H1 (cell line): ENCODE measurements around the gene ZNF530. TPM values are rescaled to one million over a fixed set of nuclear protein-coding genes. Genes with fewer than 3 reads are reported as not detected.

Experiments
- CTCF ChIA-PET: fragments of 300-600 bp; sonication (Branson Sonifier 250); formaldehyde crosslinking; loops from one replicate; lab custom pipeline; 2021; ENCODE audit not compliant: partially characterized antibody; lab: Charles Lee
- POLR2A ChIA-PET: fragments of 300-600 bp; sonication (Branson Sonifier 250); formaldehyde crosslinking; loops from one replicate; lab custom pipeline; 2021; ENCODE audit warnings: inconsistent platforms; ENCODE audit not compliant: partially characterized antibody; lab: Charles Lee
- DNase-seq, 2 experiments: peaks; one replicate each; pipeline versions ENCODE4 v3.0.0 to v3.0.0-alpha.2; 2010 to 2022; ENCODE audit warnings: low spot score in 2 of 2, low read depth in 1 of 2, mixed read lengths in 1 of 2
- FAIRE-seq: peaks from 2 replicates; lab custom pipeline; 2011; peaks lifted over from hg19 to GRCh38; lab: Jason Lieb, UNC
- H2AFZ ChIP-seq: 2 replicates; pipeline ENCODE4 v1.8.1; 2012; ENCODE audit warnings: low read length, inconsistent platforms
- H2AK5ac ChIP-seq: 2 replicates; pipeline ENCODE4 v1.6.1; 2013; ENCODE audit warnings: low read depth, low read length
- H2BK120ac ChIP-seq: replicated peaks from 2 replicates; pipeline ENCODE3; 2013; ENCODE audit warnings: low read depth, low read length, inconsistent platforms
- H2BK12ac ChIP-seq: 2 replicates; pipeline ENCODE4 v1.6.1; 2013; ENCODE audit warnings: low read depth, low read length
- H2BK15ac ChIP-seq: 2 replicates; pipeline ENCODE4 v1.6.1; 2013; ENCODE audit warnings: low read length
- H2BK20ac ChIP-seq: 2 replicates; pipeline ENCODE4 v1.6.1; 2013; ENCODE audit warnings: low read length
- H2BK5ac ChIP-seq: 2 replicates; pipeline ENCODE4 v1.6.1; 2013; ENCODE audit warnings: low read depth, low read length
- H3K14ac ChIP-seq: 2 replicates; pipeline ENCODE4 v1.6.1; 2013; ENCODE audit warnings: inconsistent platforms; ENCODE audit not compliant: insufficient read length
- H3K18ac ChIP-seq: 2 replicates; pipeline ENCODE4 v1.6.1; 2013; ENCODE audit warnings: low read length; ENCODE audit errors: extremely low read depth
- H3K23ac ChIP-seq: 2 replicates; pipeline ENCODE4 v1.6.1; 2013; ENCODE audit warnings: inconsistent platforms; ENCODE audit not compliant: insufficient read length
- H3K23me2 ChIP-seq: 2 replicates; pipeline ENCODE4 v1.6.1; 2013; ENCODE audit warnings: low read depth, low read length
- H3K27ac ChIP-seq: 2 replicates; pipeline ENCODE4 v1.6.1; 2011; ENCODE audit warnings: low read depth, low read length, inconsistent platforms
- H3K27me3 ChIP-seq, 4 experiments: replicated peaks in 1 of 4; 1 replicate in 1 of 4; 2 replicates in 3 of 4; pipeline versions ENCODE4 v1.6.1 to v1.8.1; 2011 to 2013; ENCODE audit warnings: low read length in 3 of 4, mild to moderate bottlenecking in 3 of 4, inconsistent platforms in 2 of 4, mixed read lengths in 2 of 4, moderate library complexity in 1 of 4; ENCODE audit not compliant: control insufficient read depth in 3 of 4, insufficient read depth in 3 of 4; ENCODE audit errors: extremely low read depth in 1 of 4
- H3K36me3 ChIP-seq, 4 experiments: 2 replicates each; pipeline versions ENCODE4 v1.6.1 to v1.8.1; 2011 to 2013; ENCODE audit warnings: mild to moderate bottlenecking in 4 of 4, low read length in 3 of 4, moderate library complexity in 2 of 4, control low read depth in 1 of 4, inconsistent platforms in 1 of 4; ENCODE audit not compliant: insufficient read depth in 4 of 4, control insufficient read depth in 2 of 4
- H3K4ac ChIP-seq: replicated peaks from 2 replicates; pipeline ENCODE3; 2013; ENCODE audit warnings: low read length, low read depth, mixed read lengths, inconsistent platforms; ENCODE audit not compliant: insufficient read length
- H3K4me1 ChIP-seq, 4 experiments: replicated peaks in 1 of 4; 1 replicate in 1 of 4; 2 replicates in 3 of 4; pipeline versions ENCODE4 v1.6.1 to v1.8.1; 2011 to 2013; ENCODE audit warnings: low read length in 3 of 4, inconsistent platforms in 2 of 4, mixed read lengths in 1 of 4; ENCODE audit not compliant: insufficient read depth in 4 of 4, control insufficient read depth in 3 of 4
- H3K4me2 ChIP-seq, 2 experiments: 2 replicates each; pipeline versions ENCODE4 v1.6.1 to v1.8.1; 2011 to 2013; ENCODE audit warnings: low read depth in 2 of 2, low read length in 2 of 2, control low read depth in 1 of 2, inconsistent platforms in 1 of 2, mild to moderate bottlenecking in 1 of 2; ENCODE audit not compliant: insufficient read depth in 1 of 2
- H3K4me3 ChIP-seq, 4 experiments: fragments of 200-600, 300-600 bp in 1 of 4; sonication (generic), shearing (Covaris generic), sonication (Bioruptor Twin) in 1 of 4; 2 replicates each; pipeline versions ENCODE4 v1.5.1 to v1.8.1; 2011 to 2016; ENCODE audit warnings: low read length in 4 of 4, low read depth in 3 of 4, control low read depth in 2 of 4, inconsistent platforms in 2 of 4, mild to moderate bottlenecking in 2 of 4, mixed read lengths in 1 of 4, moderate library complexity in 1 of 4; ENCODE audit not compliant: insufficient read depth in 2 of 4; ENCODE audit errors: extremely low read depth in 1 of 4
- H3K56ac ChIP-seq: replicated peaks from 2 replicates; pipeline ENCODE3; 2013; ENCODE audit warnings: low read depth, mild to moderate bottlenecking, mixed read lengths, low read length, inconsistent platforms; ENCODE audit not compliant: insufficient read length
- H3K79me1 ChIP-seq: 2 replicates; pipeline ENCODE4 v1.6.1; 2013; ENCODE audit warnings: low read depth, low read length, control low read depth
- H3K79me2 ChIP-seq, 2 experiments: 2 replicates each; pipeline versions ENCODE4 v1.6.1 to v1.8.1; 2012 to 2013; ENCODE audit warnings: low read length in 2 of 2, mild to moderate bottlenecking in 2 of 2, inconsistent platforms in 1 of 2; ENCODE audit not compliant: insufficient read depth in 2 of 2, control insufficient read depth in 1 of 2
- H3K9ac ChIP-seq, 4 experiments: replicated peaks in 1 of 4; 1 replicate in 1 of 4; 2 replicates in 3 of 4; pipeline versions ENCODE4 v1.6.1 to v1.8.1; 2011 to 2013; ENCODE audit warnings: low read depth in 3 of 4, low read length in 3 of 4, control low read depth in 2 of 4, mild to moderate bottlenecking in 2 of 4, moderate library complexity in 2 of 4, inconsistent platforms in 1 of 4; ENCODE audit errors: extremely low read depth in 1 of 4
- H3K9me3 ChIP-seq, 2 experiments: 2 replicates each; pipeline versions ENCODE4 v1.6.1 to v1.8.1; 2012 to 2013; ENCODE audit warnings: mild to moderate bottlenecking in 2 of 2, moderate library complexity in 2 of 2, control low read depth in 1 of 2, inconsistent platforms in 1 of 2, low read depth in 1 of 2, low read length in 1 of 2, mixed read lengths in 1 of 2; ENCODE audit not compliant: insufficient read depth in 2 of 2
- H4K20me1 ChIP-seq, 2 experiments: replicated peaks in 1 of 2; 2 replicates each; pipeline versions ENCODE3 to v1.8.1; 2011 to 2013; ENCODE audit warnings: inconsistent platforms in 2 of 2, low read length in 2 of 2, mild to moderate bottlenecking in 1 of 2; ENCODE audit not compliant: insufficient read depth in 2 of 2, control insufficient read depth in 1 of 2
- H4K5ac ChIP-seq: 2 replicates; pipeline ENCODE4 v1.6.1; 2013; ENCODE audit warnings: low read length, low read depth, mixed read lengths, inconsistent platforms; ENCODE audit not compliant: insufficient read length
- H4K8ac ChIP-seq: 2 replicates; pipeline ENCODE4 v1.8.0; 2013; ENCODE audit warnings: mild to moderate bottlenecking, moderate library complexity, low read length, inconsistent platforms; ENCODE audit not compliant: insufficient read depth; ENCODE audit errors: extremely low read depth
- H4K91ac ChIP-seq: replicated peaks from 2 replicates; pipeline ENCODE3; 2013; ENCODE audit warnings: low read length, mixed read lengths, inconsistent platforms; ENCODE audit not compliant: insufficient read length
- CEBPB ChIP-seq: IDR thresholded peaks from 2 replicates; pipeline ENCODE4 v1.6.1; 2012; ENCODE audit warnings: low read depth, low read length
- GTF2F1 ChIP-seq: IDR thresholded peaks from 2 replicates; pipeline ENCODE4 v1.6.1; 2012; ENCODE audit warnings: low read depth, low read length, improper control_type of control experiment, borderline replicate concordance
- HDAC2 ChIP-seq, 2 experiments: fragments of 300-600 bp in 1 of 2; sonication (generic) in 1 of 2; IDR thresholded peaks; 2 replicates each; pipeline ENCODE4 v1.6.1; 2011 to 2012; ENCODE audit warnings: low read depth in 2 of 2, low read length in 2 of 2, mild to moderate bottlenecking in 2 of 2, moderate library complexity in 2 of 2, borderline replicate concordance in 1 of 2, inconsistent platforms in 1 of 2
- RNF2 ChIP-seq: fragments of 200-900, 300-1000 bp; sonication (generic); IDR thresholded peaks from 2 replicates; pipeline ENCODE4 v1.7.1; 2016; ENCODE audit warnings: borderline replicate concordance, low read depth, mild to moderate bottlenecking, antibody characterized with exemption, low read length; ENCODE audit not compliant: poor library complexity, severe bottlenecking; ENCODE audit errors: missing control alignments
- SIX5 ChIP-seq: IDR thresholded peaks from 2 replicates; pipeline ENCODE4 v1.6.1; 2011; ENCODE audit warnings: mild to moderate bottlenecking, low read depth, low read length
- TAF1 ChIP-seq: IDR thresholded peaks from 2 replicates; pipeline ENCODE4 v1.6.1; 2011; ENCODE audit warnings: mild to moderate bottlenecking, low read depth, low read length
- ZNF274 ChIP-seq: IDR thresholded peaks from 2 replicates; pipeline ENCODE4 v1.7.0; 2012; ENCODE audit warnings: low read length, borderline replicate concordance; ENCODE audit errors: extremely low read depth
- WGBS, 2 experiments: shearing (Covaris generic) in 1 of 2; methylation state at CpG; one replicate each; pipeline versions ENCODE4 v1.1.6 to v1.1.7; 2013 to 2015; ENCODE audit warnings: low lambda C conversion rate in 2 of 2, mixed read lengths in 2 of 2, inconsistent platforms in 1 of 2, low coverage in 1 of 2, missing lambda C conversion rate in 1 of 2; ENCODE audit not compliant: insufficient replicate concordance in 2 of 2, insufficient coverage in 1 of 2, insufficient read length in 1 of 2; ENCODE audit errors: extremely low coverage in 1 of 2, missing lambda C conversion rate in 1 of 2; 5-methylcytosine and 5-hydroxymethylcytosine counted together
- polyA plus RNA-seq, 7 experiments: library from polyadenylated mRNA; depleted of rRNA in 3 of 7; stranded (reverse) in 5 of 7; unstranded in 2 of 7; fragments of >200 nt in 5 of 7; fragments of 200-250 nt in 2 of 7; gene quantifications; 1 replicate in 5 of 7; 2 replicates in 1 of 7; 4 replicates in 1 of 7; pipeline versions ENCODE4 v1.2.1 to v1.2.3, GENCODE V29; 2011 to 2013; ENCODE audit warnings: missing spikeins in 2 of 7, mixed read lengths in 2 of 7
- total RNA-seq: library from RNA; stranded (reverse); fragmentation: NEBNext Ultra II Directional; extraction: Animal tissue kit (Norgen Biotek cat#: 25700); gene quantifications from 2 replicates; pipeline ENCODE4 v1.2.1, GENCODE V29; 2021
- TF ChIP-seq, protein P1 (sequence below), 3 experiments: IDR thresholded peaks; 1 replicate in 2 of 3; 2 replicates in 1 of 3; pipeline versions ENCODE4 v1.5.1 to v1.6.1; 2011; ENCODE audit warnings: low read length in 3 of 3, mild to moderate bottlenecking in 3 of 3, inconsistent platforms in 2 of 3, low read depth in 1 of 3, moderate library complexity in 1 of 3; ENCODE audit not compliant: insufficient read depth in 1 of 3; ENCODE audit errors: control extremely low read depth in 1 of 3

Gene ZNF530
- total and polyA plus RNA-seq, 2 of the 8 experiments (the other 6 are each of a cell fraction or from before 2014, with no cell fraction given), result 4.2 to 9.3 TPM

DNA sequence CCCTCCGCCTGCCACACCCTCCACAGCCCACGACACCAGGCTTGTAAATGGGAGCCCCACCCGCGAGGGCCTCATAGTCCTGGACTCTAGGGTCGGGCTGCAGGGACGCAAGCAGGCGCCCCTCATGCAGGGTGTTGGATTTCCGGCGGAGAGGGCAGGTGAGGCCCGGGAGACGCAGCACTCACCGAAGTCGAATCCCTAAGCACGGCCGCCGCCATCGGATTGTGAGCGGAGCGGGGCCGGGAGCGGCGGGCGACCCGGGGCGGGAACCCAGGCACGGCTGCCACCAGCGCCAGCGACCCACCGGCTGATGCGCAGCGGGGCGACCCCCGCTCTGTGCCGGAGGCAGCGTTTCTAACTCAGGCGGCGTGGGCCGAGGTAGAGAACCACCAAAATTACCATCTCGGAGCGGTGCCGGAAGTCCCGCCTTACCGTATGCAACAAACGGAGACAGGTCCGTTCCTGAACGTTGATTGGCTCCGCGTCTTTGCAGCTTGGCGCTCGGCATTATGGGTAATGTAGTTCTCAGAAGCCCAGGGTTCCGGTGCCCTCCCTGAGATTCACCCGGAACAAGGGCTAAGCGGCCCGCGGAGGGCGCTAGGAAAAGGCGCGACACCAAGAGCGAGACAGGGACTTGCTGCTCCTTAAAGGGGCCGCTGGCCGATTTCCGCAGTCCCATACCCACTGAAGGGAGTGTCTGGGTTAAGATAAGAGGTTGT lies 21.0 kb upstream of the ZNF530 start, which contains the start of gene ZNF416:
Gene ZNF416 (minus strand): TSS at position 425 of the 719 bp plus-strand sequence. CDS start 207 bp downstream, at position 218.
- peak within 1 kb of the TSS; percentile 51 to 71 (median 67) for H3K9ac ChIP-seq
- H3K79me2 ChIP-seq, result peaks cover 0 to 17% of the 10 kb centered on the region in 2 experiments; a peak in 3 of 4 replicates
- peaks cover 45 to 47% of the 10 kb centered on the region in 2 experiments for H3K9me3 ChIP-seq
- H4K91ac ChIP-seq, result peak within 1 kb of the TSS; percentile 59
- no peak within 1 kb of the TSS for H3K23ac ChIP-seq
- H3K36me3 ChIP-seq, result peaks cover 12 to 38% (median 33%) of the 10 kb centered on the region in 4 experiments; a peak in 7 of 8 replicates
- POLR2A ChIA-PET, result interaction anchor here (0.6 to 2.5 kb wide), 8 partner anchors 22 to 565 kb away, joined by 3 to 7 read pairs (median 5); partner anchors contain the start of genes ZNF134, ZNF154 and ZNF211
- H3K56ac ChIP-seq, result no peak within 1 kb of the TSS
- H2BK120ac ChIP-seq, result no peak within 1 kb of the TSS
- peaks cover 0 to 5% (median 2%) of the 10 kb centered on the region in 4 experiments; a peak in 2 of 7 replicates for H3K27me3 ChIP-seq
- H2BK5ac ChIP-seq, result no peak within 1 kb of the TSS; the same call in 1 of the 2 replicates
- no peak within 1 kb of the TSS for H2AK5ac ChIP-seq
- no peak within 1 kb of the TSS for H3K14ac ChIP-seq
- no peak within 1 kb of the TSS for H4K5ac ChIP-seq
- no peaks in the 10 kb centered on the region for H4K20me1 ChIP-seq
- peaks cover 12% of the 10 kb centered on the region for H3K79me1 ChIP-seq
- peaks cover 0 to 6% (median 3%) of the 10 kb centered on the region in 4 experiments; a peak in 5 of 7 replicates for H3K4me1 ChIP-seq
- H3K23me2 ChIP-seq, result peaks cover 7% of the 10 kb centered on the region; the same call in 1 of the 2 replicates
- H2BK20ac ChIP-seq, result no peak within 1 kb of the TSS
- 3% methylated on average over 62 of the region's 62 CpGs; no CpG with 5 or more reads in 1 of the 2 experiments for WGBS, 2 experiments
- no peak within 1 kb of the TSS for H2BK12ac ChIP-seq
- peak within 1 kb of the TSS; percentile 66 to 83 for H3K4me2 ChIP-seq
- peak within 1 kb of the TSS; percentile 20 for H2AFZ ChIP-seq
- H3K27ac ChIP-seq, result peak within 1 kb of the TSS; percentile 56; the same call in 1 of the 2 replicates
- DNase-seq (peak; percentile 90 to 99), FAIRE-seq (peak; percentile 97)
- peak within 1 kb of the TSS; percentile 69 to 86 (median 78) for H3K4me3 ChIP-seq
- H4K8ac ChIP-seq, result peak within 1 kb of the TSS; percentile 74
- H3K4ac ChIP-seq, result no peak within 1 kb of the TSS
- peak within 1 kb of the TSS; percentile 55; the same call in 1 of the 2 replicates for H3K18ac ChIP-seq
- CTCF ChIA-PET, result no interaction called here
- H2BK15ac ChIP-seq, result no peak within 1 kb of the TSS
- TF ChIP-seq HDAC2 (IDR thresholded peaks at IDR 0.05; ENCODE audit: borderline replicate concordance in 1 of 2, low read depth in 2 of 2, low read length in 2 of 2) (0 out of 4 replicates have a peak, but pooled peaks of 1 of the 2 experiments have one; percentile 37), SIX5 (peak; percentile 80), CEBPB (no peak), ZNF274 (no peak), RNF2 (no peak), GTF2F1 (no peak), TAF1 (peak; percentile 62)
- TF ChIP-seq, protein P1, sequence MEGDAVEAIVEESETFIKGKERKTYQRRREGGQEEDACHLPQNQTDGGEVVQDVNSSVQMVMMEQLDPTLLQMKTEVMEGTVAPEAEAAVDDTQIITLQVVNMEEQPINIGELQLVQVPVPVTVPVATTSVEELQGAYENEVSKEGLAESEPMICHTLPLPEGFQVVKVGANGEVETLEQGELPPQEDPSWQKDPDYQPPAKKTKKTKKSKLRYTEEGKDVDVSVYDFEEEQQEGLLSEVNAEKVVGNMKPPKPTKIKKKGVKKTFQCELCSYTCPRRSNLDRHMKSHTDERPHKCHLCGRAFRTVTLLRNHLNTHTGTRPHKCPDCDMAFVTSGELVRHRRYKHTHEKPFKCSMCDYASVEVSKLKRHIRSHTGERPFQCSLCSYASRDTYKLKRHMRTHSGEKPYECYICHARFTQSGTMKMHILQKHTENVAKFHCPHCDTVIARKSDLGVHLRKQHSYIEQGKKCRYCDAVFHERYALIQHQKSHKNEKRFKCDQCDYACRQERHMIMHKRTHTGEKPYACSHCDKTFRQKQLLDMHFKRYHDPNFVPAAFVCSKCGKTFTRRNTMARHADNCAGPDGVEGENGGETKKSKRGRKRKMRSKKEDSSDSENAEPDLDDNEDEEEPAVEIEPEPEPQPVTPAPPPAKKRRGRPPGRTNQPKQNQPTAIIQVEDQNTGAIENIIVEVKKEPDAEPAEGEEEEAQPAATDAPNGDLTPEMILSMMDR (IDR thresholded peaks at IDR 0.05; ENCODE audit: control extremely low read depth in 1 of 3, insufficient read depth in 1 of 3, low read depth in 1 of 3, low read length in 3 of 3), result peak in 1 of 3 experiments; percentile 13; a peak in 1 of 4 replicates
